ENCODE data around the gene FOCAD. TPM values are rescaled to one million over a fixed set of nuclear protein-coding genes. Genes with fewer than 3 reads are reported as not detected.

Gene FOCAD
- total and polyA plus RNA-seq, 2 of the 8 experiments (the other 6 are each of a cell fraction or from before 2014, with no cell fraction given): 22.0 to 38.4 TPM

DNA sequence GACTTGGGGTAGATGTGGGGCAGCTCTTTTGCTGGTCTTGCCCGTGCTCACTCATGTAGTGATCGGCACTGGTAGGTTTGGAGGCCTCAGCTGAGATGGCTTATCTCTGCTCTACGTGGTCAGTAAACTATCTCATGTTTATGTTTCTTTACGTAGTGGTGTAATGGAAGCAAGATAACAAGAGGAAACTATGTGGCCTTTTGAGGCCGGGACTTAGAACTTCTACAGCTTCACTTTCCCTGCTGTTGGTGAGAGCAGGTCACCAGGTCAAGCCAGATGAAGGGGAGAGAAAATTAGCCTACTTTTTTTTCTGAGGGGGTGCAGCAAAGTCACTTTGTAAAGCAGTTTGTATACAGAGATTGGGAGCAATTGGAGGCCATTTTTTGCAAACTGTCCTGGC, 8.5 kb downstream of the FOCAD start:
- H3K4me2 ChIP-seq (ENCODE audit: insufficient read depth in 1 of 2, low read depth in 2 of 2, low read length in 2 of 2): no peak overlapping the region
- no peak overlapping the region for H3K4ac ChIP-seq (replicated peaks; ENCODE audit: insufficient read length, low read depth, low read length)
- no peak overlapping the region for H4K91ac ChIP-seq (replicated peaks; ENCODE audit: insufficient read length, low read length)
- H3K27me3 ChIP-seq (replicated peaks in 1 of 4; ENCODE audit: control insufficient read depth in 3 of 4, extremely low read depth in 1 of 4, insufficient read depth in 3 of 4, low read length in 3 of 4): no peaks in the 10 kb centered on the region
- H3K79me1 ChIP-seq (ENCODE audit: low read depth, low read length): no peaks in the 10 kb centered on the region
- no peak overlapping the region; the same call in 1 of the 2 replicates for H2BK5ac ChIP-seq (ENCODE audit: low read depth, low read length)
- H3K9ac ChIP-seq (replicated peaks in 1 of 4; ENCODE audit: extremely low read depth in 1 of 4, low read depth in 3 of 4, low read length in 3 of 4): no peak overlapping the region
- H3K23ac ChIP-seq (ENCODE audit: insufficient read length): no peak overlapping the region
- H2AFZ ChIP-seq (ENCODE audit: low read length): no peak overlapping the region
- TF ChIP-seq RAD21 (IDR thresholded peaks at IDR 0.05 in 1 of 2, conservative IDR thresholded peaks at IDR 0.05 in 1 of 2; ENCODE audit: low read depth in 2 of 2, low read length in 2 of 2) (no peak), POU5F1 (IDR thresholded peaks at IDR 0.05; ENCODE audit: low read depth, low read length) (no peak), SAP30 (IDR thresholded peaks at IDR 0.05; ENCODE audit: insufficient read depth, insufficient replicate concordance, low read length) (no peak)
- TF ChIP-seq, protein P1, sequence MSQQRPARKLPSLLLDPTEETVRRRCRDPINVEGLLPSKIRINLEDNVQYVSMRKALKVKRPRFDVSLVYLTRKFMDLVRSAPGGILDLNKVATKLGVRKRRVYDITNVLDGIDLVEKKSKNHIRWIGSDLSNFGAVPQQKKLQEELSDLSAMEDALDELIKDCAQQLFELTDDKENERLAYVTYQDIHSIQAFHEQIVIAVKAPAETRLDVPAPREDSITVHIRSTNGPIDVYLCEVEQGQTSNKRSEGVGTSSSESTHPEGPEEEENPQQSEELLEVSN (IDR thresholded peaks at IDR 0.05): no peak
- H4K8ac ChIP-seq (ENCODE audit: extremely low read depth, insufficient read depth, low read length): no peak overlapping the region
- no peak overlapping the region for H2BK20ac ChIP-seq (ENCODE audit: low read length)
- no peaks in the 10 kb centered on the region for H3K36me3 ChIP-seq (ENCODE audit: control insufficient read depth in 2 of 4, insufficient read depth in 4 of 4, low read length in 3 of 4)
- peaks cover 0 to 6% (median 0%) of the 10 kb centered on the region in 4 experiments; a peak in 1 of 7 replicates for H3K4me1 ChIP-seq (replicated peaks in 1 of 4; ENCODE audit: control insufficient read depth in 3 of 4, insufficient read depth in 4 of 4, low read length in 3 of 4)
- H3K9me3 ChIP-seq (ENCODE audit: insufficient read depth in 2 of 2, low read depth in 1 of 2, low read length in 1 of 2): no peaks in the 10 kb centered on the region
- H2AK5ac ChIP-seq (ENCODE audit: low read depth, low read length): no peak overlapping the region
- WGBS, 2 experiments (ENCODE audit: extremely low coverage in 1 of 2, insufficient coverage in 1 of 2, insufficient read length in 1 of 2, insufficient replicate concordance in 2 of 2, low coverage in 1 of 2, low lambda C conversion rate in 2 of 2, missing lambda C conversion rate in 1 of 2): 87% methylated on average over 5 of the region's 5 CpGs; no CpG with 5 or more reads in 1 of the 2 experiments
- no peak overlapping the region; the same call in 1 of the 2 replicates for H3K18ac ChIP-seq (ENCODE audit: extremely low read depth, low read length)
- H2BK15ac ChIP-seq (ENCODE audit: low read length): no peak overlapping the region
- no peak overlapping the region for H2BK12ac ChIP-seq (ENCODE audit: low read depth, low read length)
- H2BK120ac ChIP-seq (replicated peaks; ENCODE audit: low read depth, low read length): no peak overlapping the region
- DNase-seq (ENCODE audit: low read depth in 1 of 2, low spot score in 2 of 2) (no peak), FAIRE-seq (no peak)
- H4K20me1 ChIP-seq (replicated peaks in 1 of 2; ENCODE audit: control insufficient read depth in 1 of 2, insufficient read depth in 2 of 2, low read length in 2 of 2): peaks cover 0 to 9% of the 10 kb centered on the region in 2 experiments
- CTCF ChIA-PET (ENCODE audit: partially characterized antibody): interaction anchor here (0.9 to 1.2 kb wide), 2 partner anchors 68 to 249 kb away, joined by 3 read pairs; no protein-coding TSS in a partner anchor
- POLR2A ChIA-PET (ENCODE audit: partially characterized antibody): no interaction called here
- H4K5ac ChIP-seq (ENCODE audit: insufficient read length, low read depth, low read length): no peak overlapping the region
- H3K14ac ChIP-seq (ENCODE audit: insufficient read length): no peak overlapping the region
- H3K79me2 ChIP-seq (ENCODE audit: control insufficient read depth in 1 of 2, insufficient read depth in 2 of 2, low read length in 2 of 2): peaks cover 0 to 45% of the 10 kb centered on the region in 2 experiments; a peak in 2 of 4 replicates
- H3K27ac ChIP-seq (ENCODE audit: low read depth, low read length): no peak overlapping the region
- H3K4me3 ChIP-seq (ENCODE audit: extremely low read depth in 1 of 4, insufficient read depth in 2 of 4, low read depth in 3 of 4, low read length in 4 of 4): no peak overlapping the region
- 0 out of 2 replicates have a peak, but pooled peaks cover 2% of the 10 kb centered on the region for H3K23me2 ChIP-seq (ENCODE audit: low read depth, low read length)
- no peak overlapping the region for H3K56ac ChIP-seq (replicated peaks; ENCODE audit: insufficient read length, low read depth, low read length)

All from H1 (cell line).